ENCODE results near the gene GRSF1.
"Not testable (repeated sequence)": the region's sequence is repeated elsewhere in the genome, so short reads cannot be mapped to it uniquely, and the experiment has no call there.

The GRSF1 gene

DNA sequence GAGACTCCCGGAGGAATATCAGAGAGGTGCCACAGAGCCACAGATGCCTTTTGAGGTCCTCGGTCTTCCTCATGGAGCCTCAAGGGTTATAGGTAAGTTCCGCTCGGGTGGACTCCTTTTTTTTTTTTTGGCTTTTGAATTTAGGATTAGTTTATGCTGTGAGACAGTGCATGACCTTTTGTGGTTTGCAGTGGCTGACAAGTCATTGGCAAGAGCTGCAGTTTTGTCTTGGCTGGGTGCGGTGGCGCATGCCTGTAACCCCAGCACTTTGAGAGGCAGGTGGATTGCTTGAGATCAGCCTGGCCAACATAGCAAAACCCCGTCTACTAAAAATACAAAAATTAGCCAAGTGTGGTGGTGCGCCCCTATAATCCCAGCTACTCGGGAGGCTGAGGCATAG, 4.5 kb upstream of the GRSF1 start:
- Histone ChIP-seq H3K36me3 (ENCODE audit: control insufficient read depth, insufficient read depth, low read length) (no peaks in the 10 kb centered on the region), H3K4me1 (ENCODE audit: control insufficient read depth, insufficient read depth, low read length) (peaks cover 3% of the 10 kb centered on the region), H3K9ac (ENCODE audit: low read length) (no peak overlapping the region), H3K9me3 (ENCODE audit: control insufficient read depth, low read length) (no peaks in the 10 kb centered on the region), H3K4me3 (ENCODE audit: low read length) (no peak overlapping the region), H3K27me3 (ENCODE audit: control insufficient read depth, insufficient read depth, low read length) (no peaks in the 10 kb centered on the region)

DNA sequence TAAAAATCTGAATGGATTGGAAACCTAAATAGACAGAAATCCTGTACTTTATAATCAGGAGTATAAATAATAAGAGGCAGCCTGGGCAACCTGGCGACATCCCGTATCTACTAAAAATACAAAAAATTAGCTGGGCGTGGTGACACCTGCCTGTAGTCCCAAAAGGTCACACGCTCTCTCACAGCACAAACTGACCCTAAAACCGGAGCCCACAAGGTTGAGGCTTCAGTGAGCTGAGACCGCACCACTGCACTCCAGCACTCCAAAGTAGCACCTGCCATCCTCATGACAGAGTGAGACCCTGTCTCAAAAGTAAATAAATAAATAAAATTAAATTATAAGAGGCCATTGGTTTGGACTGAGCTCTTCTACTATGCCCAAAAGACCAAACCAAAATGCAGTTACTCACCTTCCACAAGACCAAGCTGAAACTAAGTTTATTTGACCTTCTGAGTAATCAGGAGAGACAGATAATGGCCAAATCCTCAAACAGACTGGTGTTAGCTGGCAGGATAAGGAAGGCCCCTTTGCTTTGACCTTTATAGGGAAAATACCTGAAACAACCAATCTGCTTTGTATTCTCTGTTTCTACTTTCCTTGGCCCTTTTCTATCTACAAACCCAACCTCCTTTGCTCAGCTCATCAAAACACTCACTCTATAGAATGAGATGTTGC, 3.2 kb upstream of the GRSF1 start:
- H3K9me3 ChIP-seq (ENCODE audit: control insufficient read depth, low read length) = no peaks in the 10 kb centered on the region
- peaks cover 3% of the 10 kb centered on the region for H3K4me1 ChIP-seq (ENCODE audit: control insufficient read depth, insufficient read depth, low read length)
- no peak overlapping the region for H3K4me3 ChIP-seq (ENCODE audit: low read length)
- no peak overlapping the region for H3K9ac ChIP-seq (ENCODE audit: low read length)
- H3K36me3 ChIP-seq (ENCODE audit: control insufficient read depth, insufficient read depth, low read length) = no peaks in the 10 kb centered on the region
- no peaks in the 10 kb centered on the region for H3K27me3 ChIP-seq (ENCODE audit: control insufficient read depth, insufficient read depth, low read length)

DNA sequence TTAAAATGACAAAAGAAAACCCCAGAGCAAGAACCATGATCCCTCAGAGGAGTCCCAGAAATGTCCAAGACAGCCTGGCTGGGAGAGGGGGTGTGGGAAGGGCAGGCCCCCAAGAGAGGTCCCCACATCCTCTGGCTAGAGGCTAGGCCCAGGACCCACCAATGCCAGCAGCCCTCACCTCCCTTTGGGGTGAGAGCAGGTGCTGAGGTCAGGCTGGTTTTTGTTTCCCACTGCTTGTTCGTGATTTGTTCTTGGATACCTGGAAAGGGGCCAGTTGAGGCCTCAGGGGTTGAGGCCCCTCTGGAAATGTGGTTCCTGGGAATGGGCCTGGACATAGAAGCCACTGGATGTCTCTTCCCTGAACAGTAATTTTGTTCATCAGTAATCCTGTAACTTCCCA, 2.3 kb upstream of the GRSF1 start:
- Histone ChIP-seq H3K4me1 (ENCODE audit: control insufficient read depth, insufficient read depth, low read length) (peaks cover 3% of the 10 kb centered on the region), H3K9ac (ENCODE audit: low read length) (no peak overlapping the region), H3K27me3 (ENCODE audit: control insufficient read depth, insufficient read depth, low read length) (no peaks in the 10 kb centered on the region), H3K4me3 (ENCODE audit: low read length) (no peak overlapping the region), H3K9me3 (ENCODE audit: control insufficient read depth, low read length) (no peaks in the 10 kb centered on the region), H3K36me3 (ENCODE audit: control insufficient read depth, insufficient read depth, low read length) (no peaks in the 10 kb centered on the region)

DNA sequence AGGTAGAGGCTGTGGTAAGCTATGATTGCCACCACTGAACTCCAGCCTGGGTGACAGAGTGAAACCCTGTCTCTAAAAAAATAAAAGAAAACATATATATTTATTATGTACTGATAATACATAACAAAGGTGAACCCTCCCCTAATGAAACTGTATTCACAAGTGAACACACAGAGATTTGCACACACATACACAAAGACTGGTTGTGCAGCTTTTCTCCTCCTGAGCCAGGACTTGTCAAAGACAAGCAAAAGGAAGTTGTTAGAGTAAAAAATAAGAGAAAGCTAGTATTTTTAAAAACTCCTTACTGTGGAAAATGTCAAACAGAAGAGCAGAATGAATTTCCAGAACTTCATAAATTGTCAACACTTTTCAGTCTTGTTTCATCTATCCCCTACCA, 1.5 kb upstream of the GRSF1 start:
- no peaks in the 10 kb centered on the region for H3K36me3 ChIP-seq (ENCODE audit: control insufficient read depth, insufficient read depth, low read length)
- no peak overlapping the region for H3K4me3 ChIP-seq (ENCODE audit: low read length)
- H3K27me3 ChIP-seq (ENCODE audit: control insufficient read depth, insufficient read depth, low read length) = no peaks in the 10 kb centered on the region
- no peaks in the 10 kb centered on the region for H3K9me3 ChIP-seq (ENCODE audit: control insufficient read depth, low read length)
- no peak overlapping the region for H3K9ac ChIP-seq (ENCODE audit: low read length)
- peaks cover 3% of the 10 kb centered on the region for H3K4me1 ChIP-seq (ENCODE audit: control insufficient read depth, insufficient read depth, low read length)

DNA sequence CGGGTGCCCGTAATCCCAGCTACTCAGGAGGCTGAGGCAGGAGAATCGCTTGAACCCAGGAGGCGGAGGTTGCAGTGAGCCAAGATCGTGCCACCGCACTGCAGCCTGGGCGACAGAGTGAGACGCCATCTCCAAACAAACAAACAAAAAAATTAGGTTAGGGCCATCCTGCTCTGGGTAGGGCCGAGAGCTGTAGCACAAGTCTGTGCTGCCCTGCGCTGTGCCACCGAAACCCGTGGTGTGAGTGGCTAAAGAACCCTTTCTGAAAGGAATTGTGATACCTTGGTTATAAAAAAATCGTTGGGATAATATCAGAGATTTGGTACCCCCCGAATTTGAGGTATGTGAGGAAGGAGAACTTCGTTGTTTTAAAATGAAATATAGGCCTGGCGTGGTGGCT, 941 bp upstream of the GRSF1 start:
- H3K9ac ChIP-seq (ENCODE audit: low read length); H3K36me3 ChIP-seq (ENCODE audit: control insufficient read depth, insufficient read depth, low read length); H3K4me1 ChIP-seq (ENCODE audit: control insufficient read depth, insufficient read depth, low read length); H3K9me3 ChIP-seq (ENCODE audit: control insufficient read depth, low read length); H3K4me3 ChIP-seq (ENCODE audit: low read length); H3K27me3 ChIP-seq (ENCODE audit: control insufficient read depth, insufficient read depth, low read length): not testable (repeated sequence)

DNA sequence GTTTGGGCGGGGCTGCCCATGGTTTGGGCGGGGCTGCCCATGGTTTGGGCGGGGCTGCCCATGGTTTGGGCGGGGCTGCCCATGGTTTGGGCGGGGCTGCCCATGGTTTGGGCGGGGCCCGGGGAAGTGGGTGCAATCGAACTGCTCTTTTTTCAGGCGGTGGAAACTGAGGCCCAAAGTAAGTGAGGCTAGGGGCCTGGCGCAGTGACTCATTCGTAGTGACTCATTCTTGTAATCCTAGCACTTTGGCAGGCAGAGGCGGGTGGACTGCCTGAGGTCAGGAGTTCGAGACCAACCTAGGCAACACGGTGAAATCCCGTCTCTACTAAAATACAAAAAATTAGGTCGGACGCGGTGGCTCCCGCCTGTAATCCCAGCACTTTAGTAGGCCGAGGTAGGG, 447 bp upstream of the GRSF1 start:
- H3K4me1 ChIP-seq (ENCODE audit: control insufficient read depth, insufficient read depth, low read length); H3K27me3 ChIP-seq (ENCODE audit: control insufficient read depth, insufficient read depth, low read length); H3K9ac ChIP-seq (ENCODE audit: low read length); H3K36me3 ChIP-seq (ENCODE audit: control insufficient read depth, insufficient read depth, low read length); H3K4me3 ChIP-seq (ENCODE audit: low read length); H3K9me3 ChIP-seq (ENCODE audit: control insufficient read depth, low read length): not testable (repeated sequence)

DNA sequence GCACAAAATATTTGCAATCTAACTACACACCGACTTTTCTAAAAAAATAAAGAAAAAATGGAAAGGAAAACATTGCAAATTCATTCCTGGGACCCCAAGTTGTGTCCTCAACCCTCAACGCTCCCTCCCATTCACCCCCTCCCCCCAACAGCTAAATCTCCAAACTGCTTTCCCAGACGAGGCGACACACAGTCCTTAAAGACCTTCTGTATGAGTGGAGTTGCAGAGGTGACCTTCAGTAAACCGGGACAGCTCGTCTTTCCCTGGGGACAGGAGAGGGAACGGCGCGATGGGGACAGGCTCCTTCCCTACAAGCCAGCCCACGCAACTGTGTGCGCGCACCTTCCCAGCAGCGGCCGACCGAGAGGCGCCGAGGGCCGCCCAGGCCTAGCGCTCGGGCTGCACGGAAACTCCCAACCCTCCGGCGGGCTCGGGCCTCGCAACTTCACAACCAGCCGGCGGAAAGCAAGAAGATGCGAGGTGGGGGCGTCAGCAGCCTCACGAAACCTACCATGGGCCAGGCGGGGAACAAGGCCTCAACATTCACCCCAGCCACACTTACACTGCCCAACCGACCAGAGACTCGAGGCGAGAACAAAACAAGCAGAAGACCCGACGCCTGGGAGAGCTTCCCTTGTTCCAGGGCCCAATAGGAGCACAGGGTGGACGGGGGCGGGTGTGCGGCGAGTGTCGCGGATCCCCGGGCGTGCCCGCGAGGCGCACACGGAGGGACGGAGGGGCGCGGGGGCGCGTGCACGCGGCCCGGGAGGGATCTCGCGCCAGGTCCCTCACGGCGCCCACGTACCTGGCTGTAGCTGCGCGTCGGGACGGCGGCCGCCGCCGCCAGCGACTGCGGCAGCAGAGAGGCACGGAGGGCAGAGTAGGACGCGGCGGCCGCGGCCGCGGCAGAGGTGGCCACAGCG, 763 bp downstream of the GRSF1 start:
- H3K4me3 ChIP-seq (ENCODE audit: low read length) = peak overlapping the region; percentile 51
- H3K27me3 ChIP-seq (ENCODE audit: control insufficient read depth, insufficient read depth, low read length) = no peaks in the 10 kb centered on the region
- H3K9me3 ChIP-seq (ENCODE audit: control insufficient read depth, low read length) = no peaks in the 10 kb centered on the region
- peak overlapping the region; percentile 71 for H3K9ac ChIP-seq (ENCODE audit: low read length)
- no peaks in the 10 kb centered on the region for H3K36me3 ChIP-seq (ENCODE audit: control insufficient read depth, insufficient read depth, low read length)
- peaks cover 3% of the 10 kb centered on the region for H3K4me1 ChIP-seq (ENCODE audit: control insufficient read depth, insufficient read depth, low read length)

DNA sequence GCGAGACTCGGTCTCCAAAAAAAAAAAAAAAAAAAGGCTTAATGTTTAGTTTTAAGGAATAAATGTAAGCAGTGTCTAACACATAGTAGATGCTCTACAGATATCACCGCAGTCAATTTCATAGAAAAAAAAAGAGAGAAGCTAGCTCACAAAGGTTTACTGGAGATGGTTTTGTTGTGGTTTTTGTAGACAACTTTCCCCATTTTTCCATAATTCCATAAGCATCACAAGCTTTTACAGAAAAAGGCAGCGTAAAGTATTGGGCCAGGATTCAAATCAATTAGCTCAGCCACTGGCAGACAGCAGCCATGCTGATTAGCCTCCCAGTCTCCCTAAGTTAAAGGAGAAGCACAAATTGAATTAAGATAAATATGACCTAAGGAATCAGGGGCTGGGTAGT, 1.5 kb downstream of the GRSF1 start:
- Histone ChIP-seq H3K4me1 (ENCODE audit: control insufficient read depth, insufficient read depth, low read length) (peaks cover 3% of the 10 kb centered on the region), H3K9ac (ENCODE audit: low read length) (peak overlapping the region; percentile 71), H3K9me3 (ENCODE audit: control insufficient read depth, low read length) (no peaks in the 10 kb centered on the region), H3K4me3 (ENCODE audit: low read length) (peak overlapping the region; percentile 51), H3K36me3 (ENCODE audit: control insufficient read depth, insufficient read depth, low read length) (no peaks in the 10 kb centered on the region), H3K27me3 (ENCODE audit: control insufficient read depth, insufficient read depth, low read length) (no peaks in the 10 kb centered on the region)

DNA sequence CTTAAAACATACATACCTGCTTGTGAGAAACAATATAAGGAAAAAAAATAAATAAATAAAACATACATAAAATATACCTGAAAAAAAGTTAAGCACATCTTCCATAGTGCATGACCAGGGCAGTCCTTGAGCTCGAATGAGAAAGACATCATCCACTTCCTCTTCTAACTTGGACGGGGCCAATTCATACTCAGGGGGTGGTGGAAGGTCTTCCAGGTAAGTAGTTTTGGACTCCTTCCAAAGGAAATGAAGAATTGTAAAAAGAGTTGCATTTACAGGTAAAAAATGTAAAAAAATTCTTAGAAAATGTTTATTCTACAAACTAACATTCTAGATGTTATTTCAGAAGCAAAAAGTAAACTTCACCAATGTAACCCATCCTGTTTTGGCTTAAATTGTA, 3.6 kb downstream of the GRSF1 start:
- Histone ChIP-seq H3K9me3 (ENCODE audit: control insufficient read depth, low read length) (no peaks in the 10 kb centered on the region), H3K9ac (ENCODE audit: low read length) (no peak overlapping the region)

DNA sequence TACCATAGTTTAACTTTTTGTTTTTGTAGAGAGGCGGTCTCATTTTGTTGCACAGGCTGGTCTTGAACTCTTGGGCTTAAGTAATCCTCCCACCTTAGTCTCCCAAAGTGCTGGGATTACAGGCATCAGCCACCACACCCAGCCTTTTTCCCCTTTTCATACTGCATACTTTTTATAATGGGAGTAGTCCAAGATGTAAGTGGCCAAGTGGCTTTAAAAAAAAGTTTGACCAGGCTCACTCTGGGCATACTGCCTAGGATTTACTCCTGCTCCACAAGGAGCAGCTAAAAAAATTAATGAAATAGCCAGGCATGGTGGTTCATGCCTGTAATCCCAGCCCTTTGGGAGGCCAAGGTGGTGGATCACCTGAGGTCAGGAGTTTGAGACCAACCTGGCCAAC, 6.0 kb downstream of the GRSF1 start:
- Histone ChIP-seq H3K4me1 (ENCODE audit: control insufficient read depth, insufficient read depth, low read length) (no peaks in the 10 kb centered on the region), H3K4me3 (ENCODE audit: low read length) (no peak overlapping the region), H3K9ac (ENCODE audit: low read length) (no peak overlapping the region), H3K27me3 (ENCODE audit: control insufficient read depth, insufficient read depth, low read length) (no peaks in the 10 kb centered on the region), H3K36me3 (ENCODE audit: control insufficient read depth, insufficient read depth, low read length) (peaks cover 4% of the 10 kb centered on the region), H3K9me3 (ENCODE audit: control insufficient read depth, low read length) (no peaks in the 10 kb centered on the region)

More for the DNA sequence above, 3.6 kb downstream of the GRSF1 start:
- H3K4me3 ChIP-seq (ENCODE audit: low read length) = no peak overlapping the region
- no peaks in the 10 kb centered on the region for H3K36me3 ChIP-seq (ENCODE audit: control insufficient read depth, insufficient read depth, low read length)
- H3K4me1 ChIP-seq (ENCODE audit: control insufficient read depth, insufficient read depth, low read length) = peaks cover 3% of the 10 kb centered on the region
- H3K27me3 ChIP-seq (ENCODE audit: control insufficient read depth, insufficient read depth, low read length) = no peaks in the 10 kb centered on the region

DNA sequence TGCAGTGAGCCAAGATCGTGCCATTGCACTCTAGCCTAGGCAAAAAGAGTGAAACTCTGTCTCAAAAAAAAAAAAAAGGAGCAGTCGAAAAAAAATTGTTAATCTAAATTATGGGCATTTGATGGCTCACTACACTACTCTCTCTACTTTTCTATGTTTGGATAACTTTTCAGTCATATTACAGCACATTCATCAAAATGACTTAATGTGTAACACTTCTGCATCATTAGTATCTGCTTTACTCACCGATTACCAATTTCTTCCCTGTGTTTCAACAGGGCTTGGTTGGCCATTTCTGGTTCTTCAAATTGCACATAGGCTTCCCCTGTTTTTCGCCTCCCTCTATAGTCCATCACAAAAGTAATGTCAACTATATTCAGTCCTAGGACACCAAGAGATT, 8.4 kb downstream of the GRSF1 start:
- H3K36me3 ChIP-seq (ENCODE audit: control insufficient read depth, insufficient read depth, low read length) = peaks cover 4% of the 10 kb centered on the region
- H3K27me3 ChIP-seq (ENCODE audit: control insufficient read depth, insufficient read depth, low read length) = no peaks in the 10 kb centered on the region
- H3K4me3 ChIP-seq (ENCODE audit: low read length) = no peak overlapping the region

DNA sequence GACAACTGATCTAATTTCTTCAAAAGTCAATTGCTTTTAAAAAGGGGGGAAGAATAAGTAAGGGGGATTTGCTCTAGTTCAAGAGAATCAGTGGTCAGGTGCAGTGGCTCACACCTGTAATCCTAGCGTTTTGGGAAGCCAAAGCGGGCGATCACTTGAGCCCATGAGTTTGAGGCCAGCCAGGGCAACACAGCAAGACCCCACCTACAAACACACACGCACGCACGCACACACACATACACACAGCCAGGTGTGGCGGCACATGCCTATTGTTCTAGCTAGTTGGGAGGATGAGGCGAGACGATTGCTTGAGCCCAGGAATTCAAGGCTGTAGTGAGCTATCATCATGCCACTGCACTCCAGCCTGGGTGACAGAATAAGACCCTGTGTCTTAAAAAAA, 9.6 kb downstream of the GRSF1 start:
- Histone ChIP-seq H3K36me3 (ENCODE audit: control insufficient read depth, insufficient read depth, low read length) (peaks cover 4% of the 10 kb centered on the region), H3K27me3 (ENCODE audit: control insufficient read depth, insufficient read depth, low read length) (no peaks in the 10 kb centered on the region), H3K4me3 (ENCODE audit: low read length) (no peak overlapping the region), H3K9ac (ENCODE audit: low read length) (no peak overlapping the region), H3K4me1 (ENCODE audit: control insufficient read depth, insufficient read depth, low read length) (no peaks in the 10 kb centered on the region), H3K9me3 (ENCODE audit: control insufficient read depth, low read length) (no peaks in the 10 kb centered on the region)

More for the DNA sequence above, 8.4 kb downstream of the GRSF1 start:
- Histone ChIP-seq H3K9me3 (ENCODE audit: control insufficient read depth, low read length) (no peaks in the 10 kb centered on the region), H3K4me1 (ENCODE audit: control insufficient read depth, insufficient read depth, low read length) (no peaks in the 10 kb centered on the region), H3K9ac (ENCODE audit: low read length) (no peak overlapping the region)
